HG03575 (cell line): ENCODE measurements around the gene RHBDD1.

Experiments used
- ATAC-seq: cut with Tn5 transposase; IDR thresholded peaks from one replicate; pipeline ENCODE4 v1.9.1; 2021; ENCODE audit not compliant: unreplicated experiment, insufficient number of reproducible peaks, low FRiP score; ENCODE audit errors: extremely low read depth

RHBDD1 gene

DNA sequence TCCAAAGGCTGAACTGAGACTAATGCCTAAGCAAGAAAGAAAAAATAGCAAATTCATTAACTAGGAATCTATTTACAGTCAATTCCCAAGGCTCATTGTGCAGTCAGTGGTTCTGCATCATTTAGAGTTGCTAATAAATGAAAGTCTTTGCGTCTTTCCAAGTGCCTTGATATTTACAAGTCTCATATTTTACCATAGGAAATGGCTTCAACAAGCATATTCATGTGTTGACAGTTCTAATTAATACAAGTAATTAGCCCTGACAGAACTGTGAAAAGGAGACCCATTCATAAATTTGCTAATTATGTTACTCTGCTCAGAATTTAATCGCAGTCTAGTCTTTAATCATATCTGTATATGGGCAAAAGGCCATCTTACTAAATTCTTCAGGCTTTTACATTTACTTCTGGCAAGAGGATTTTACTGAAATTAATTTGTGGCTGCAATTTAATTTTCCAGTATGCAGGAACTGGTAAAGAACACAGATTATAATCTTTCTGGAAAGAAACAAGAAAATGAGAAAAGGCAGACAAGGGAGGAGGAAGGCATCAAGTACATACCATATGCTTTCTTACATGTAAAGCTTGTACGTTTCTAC is 126.4 kb downstream of the RHBDD1 start:
- no peak for ATAC-seq

GRCh38 chr2:226963528-226963927 is 127.7 kb downstream of the RHBDD1 start:
- no peak for ATAC-seq

GRCh38 chr2:226965376-226965775 is 129.5 kb downstream of the RHBDD1 start:
- ATAC-seq: no peak

DNA sequence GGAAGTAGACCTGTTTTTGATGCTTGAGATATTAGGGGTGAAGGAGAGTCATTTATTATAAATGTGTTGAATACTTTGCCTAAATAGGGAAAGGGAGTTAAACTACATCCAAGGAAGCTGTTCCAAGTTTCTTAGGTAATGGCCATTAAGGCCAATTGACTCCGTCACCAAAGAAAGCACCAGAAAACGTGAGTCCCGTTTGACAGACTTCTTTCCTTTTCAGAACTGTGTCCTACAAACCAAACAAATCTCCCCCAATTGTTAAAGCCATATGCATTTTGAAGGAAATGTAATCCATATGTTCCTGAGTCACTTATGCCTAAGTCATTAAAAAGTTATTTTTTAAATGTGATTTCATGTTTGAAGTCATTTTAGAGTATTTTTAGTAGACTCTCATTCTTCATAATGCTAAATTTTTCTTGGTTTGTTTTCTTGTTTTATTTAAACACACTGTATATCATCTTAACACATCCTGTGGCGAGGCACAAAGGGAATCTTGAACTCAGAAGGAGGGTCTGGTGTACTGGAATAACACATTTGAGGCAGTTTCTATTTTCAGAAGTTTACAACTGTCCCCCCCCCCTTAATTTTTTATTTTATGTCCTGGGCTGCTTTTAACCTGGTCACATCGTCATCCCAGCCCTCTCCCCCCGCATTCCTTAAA is 133.7 kb downstream of the RHBDD1 start:
- ATAC-seq: no peak

GRCh38 chr2:226970362-226970761 is 134.5 kb downstream of the RHBDD1 start:
- no peak for ATAC-seq

DNA sequence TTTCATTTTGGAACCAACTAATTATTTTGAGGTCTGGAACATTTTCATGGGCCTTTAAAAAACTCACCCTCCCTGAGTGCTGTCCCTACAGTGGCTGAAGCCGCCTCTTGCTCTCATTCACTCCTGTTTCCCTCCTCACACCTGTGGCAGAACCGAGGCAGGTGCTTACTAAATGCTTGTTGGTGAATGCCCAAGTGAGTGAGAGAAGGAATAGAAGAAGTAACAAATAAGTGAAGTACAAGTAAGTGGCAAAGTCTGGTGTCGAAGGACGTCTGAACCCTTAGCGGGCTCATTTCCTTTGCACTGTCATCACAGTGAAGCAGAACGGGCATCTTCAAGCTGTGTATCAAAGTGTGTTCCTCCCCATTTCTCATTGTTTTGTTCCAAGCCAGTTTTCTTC is 135.2 kb downstream of the RHBDD1 start:
- ATAC-seq: no peak

- ATAC-seq: no peak
These were observed 135.9 kb downstream of the RHBDD1 start for GRCh38 chr2:226971770-226972169.

GRCh38 chr2:226973816-226974215 is 138.0 kb downstream of the RHBDD1 start:
- ATAC-seq: no peak

GRCh38 chr2:226977775-226978190 is 141.9 kb downstream of the RHBDD1 start:
- ATAC-seq: no peak

DNA sequence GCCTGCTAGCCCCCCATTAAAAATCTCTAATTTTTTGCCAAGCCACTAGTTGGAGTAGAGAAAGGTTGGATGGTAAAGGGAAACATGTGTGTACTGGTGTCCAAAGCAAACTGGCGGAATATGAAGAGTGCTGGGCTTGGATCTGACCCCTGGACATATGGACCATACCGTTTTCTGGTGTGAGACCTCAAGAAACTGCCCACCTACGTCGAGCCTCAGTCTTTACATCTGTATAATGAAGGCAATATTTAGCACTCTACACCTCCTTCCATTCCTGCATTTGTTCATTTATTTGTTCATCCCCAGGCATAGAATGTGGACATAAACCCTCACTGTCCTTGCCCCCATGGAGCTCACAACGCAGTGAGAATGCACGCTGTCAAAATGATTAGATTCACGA is 142.4 kb downstream of the RHBDD1 start:
- no peak for ATAC-seq

DNA sequence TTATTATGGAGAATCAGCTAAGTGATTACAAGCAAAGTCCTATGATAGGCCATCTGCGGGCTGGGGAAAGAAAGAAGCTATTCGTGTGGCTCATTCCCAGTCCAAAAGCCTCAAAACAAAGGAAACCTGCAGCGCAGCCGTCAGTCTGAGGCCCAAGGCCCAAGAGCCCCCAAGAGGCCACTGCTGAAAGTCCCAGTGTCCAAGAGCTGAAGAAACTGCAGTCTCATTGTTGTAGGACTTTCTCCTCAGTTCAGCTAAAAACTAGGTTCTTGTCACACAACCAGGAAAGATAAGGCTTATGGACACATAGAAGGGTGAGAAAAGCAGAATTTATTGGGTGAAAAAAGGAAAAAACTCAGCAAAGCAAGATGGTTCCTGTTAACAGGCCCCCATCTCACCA is 143.2 kb downstream of the RHBDD1 start:
- ATAC-seq: no peak

GRCh38 chr2:226981791-226982326 is 146.0 kb downstream of the RHBDD1 start:
- no peak for ATAC-seq

GRCh38 chr2:226983895-226984749 is 148.3 kb downstream of the RHBDD1 start:
- ATAC-seq: no peak

GRCh38 chr2:226984750-226985582 is 149.1 kb downstream of the RHBDD1 start:
- peak; percentile 92 for ATAC-seq

- ATAC-seq: no peak
These were observed 149.7 kb downstream of the RHBDD1 start for GRCh38 chr2:226985583-226985946.

DNA sequence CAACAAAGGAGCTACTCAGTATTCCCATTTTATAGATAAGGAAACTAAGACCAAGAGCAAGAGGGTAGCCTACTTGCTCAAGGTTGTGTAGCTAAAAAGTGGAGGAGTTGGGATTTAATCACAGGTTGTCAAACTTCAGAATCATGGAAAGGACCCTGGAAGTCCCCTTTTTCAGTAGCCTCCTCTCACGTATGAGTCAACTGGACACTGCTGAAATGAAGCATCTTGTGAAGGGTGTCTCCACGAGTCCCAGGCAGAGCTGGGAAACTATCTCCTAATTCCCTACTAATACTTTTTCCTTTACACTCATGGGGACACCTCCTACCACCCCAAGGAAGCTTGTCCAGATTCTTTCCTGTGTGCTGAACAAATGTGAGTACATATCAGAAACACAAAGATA is 155.8 kb downstream of the RHBDD1 start:
- no peak for ATAC-seq

- ATAC-seq: no peak
These were observed 157.3 kb downstream of the RHBDD1 start for GRCh38 chr2:226993171-226993570.

DNA sequence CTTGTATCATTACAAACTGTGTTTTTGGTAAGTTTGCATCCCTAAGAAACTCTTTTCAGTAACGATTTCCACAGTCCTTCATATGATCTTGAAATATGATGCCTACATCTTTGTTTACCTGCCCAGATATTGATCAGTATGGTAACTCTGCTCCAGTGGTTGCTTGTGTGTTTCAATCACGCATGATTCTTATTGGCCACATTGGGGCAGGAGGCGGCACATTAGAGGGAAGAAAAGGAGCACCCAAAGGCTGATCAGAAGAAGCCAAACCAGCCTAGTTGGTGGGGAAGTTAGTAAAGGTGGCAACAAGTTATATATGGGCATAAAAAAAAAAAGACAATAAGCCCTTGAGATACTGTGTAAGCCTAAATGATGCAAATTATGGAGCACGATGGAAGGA is 158.9 kb downstream of the RHBDD1 start:
- no peak for ATAC-seq

DNA sequence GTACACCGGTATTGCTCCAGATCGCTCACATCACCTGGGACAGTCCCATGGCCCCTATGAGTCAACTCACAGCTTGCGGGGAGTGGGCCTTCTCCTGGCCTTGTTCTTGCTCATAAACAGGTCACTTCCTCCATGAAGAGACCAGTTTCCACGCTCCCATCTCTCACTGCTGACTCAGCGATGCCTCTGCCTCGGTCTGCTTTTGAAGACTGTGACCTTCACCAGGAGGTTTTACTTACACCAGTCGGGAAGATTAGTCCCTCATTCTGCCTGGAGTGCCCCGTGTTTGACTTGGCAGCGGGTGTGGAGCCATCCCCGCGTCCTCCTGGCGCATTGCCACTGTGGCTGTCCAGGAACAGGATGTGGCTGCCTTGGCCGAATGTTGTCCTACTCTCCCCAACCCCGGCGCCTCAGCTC is 159.8 kb downstream of the RHBDD1 start:
- no peak for ATAC-seq
